ENCODE measurements around the gene SPAG16. TPM values are rescaled to one million over a fixed set of nuclear protein-coding genes. Genes with fewer than 3 reads are reported as not detected.

Gene SPAG16
- polyA plus RNA-seq, 6 donors from 2014 or later, result 8.4 to 19.7 (median 15.7) TPM

GRCh38 chr2:214104219-214104618 lies 820.0 kb downstream of the SPAG16 start:
- peaks cover 0 to 4% (median 0%) of the 10 kb centered on the region in 3 donors for H3K4me1 Mint-ChIP-seq
- no peaks in the 10 kb centered on the region for H3K9me3 Mint-ChIP-seq
- H3K36me3 Mint-ChIP-seq, result no peaks in the 10 kb centered on the region
- H3K27me3 Mint-ChIP-seq, result no peaks in the 10 kb centered on the region
- DNase-seq, result no peak
- no peak overlapping the region for H3K4me3 Mint-ChIP-seq
- no peak for ATAC-seq (ENCODE audit: low read depth in 2 of 2)
- H3K27ac Mint-ChIP-seq, result no peak overlapping the region

DNA sequence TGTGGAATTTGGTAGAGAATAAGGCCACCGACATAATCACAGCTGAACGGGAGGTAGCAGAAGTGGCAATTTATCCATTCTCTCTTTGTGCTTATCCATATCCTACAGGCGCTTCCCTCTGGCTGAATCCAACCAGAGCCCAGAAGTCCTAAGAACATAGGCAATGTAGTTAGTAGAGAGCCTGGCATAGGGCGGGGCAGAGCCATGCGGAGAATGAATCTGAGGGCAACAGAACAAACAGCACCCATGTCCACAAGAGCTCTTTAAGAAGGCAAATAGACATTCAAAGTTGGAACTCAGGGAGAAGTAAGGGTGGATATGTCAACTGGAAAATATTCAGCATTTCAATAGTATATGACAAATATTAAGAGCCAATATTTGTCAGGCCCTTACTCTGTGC lies 820.7 kb downstream of the SPAG16 start:
- ATAC-seq (ENCODE audit: low read depth in 2 of 2), result no peak
- Mint-ChIP-seq H3K4me3 (no peak overlapping the region), H3K27me3 (no peaks in the 10 kb centered on the region), H3K9me3 (no peaks in the 10 kb centered on the region), H3K27ac (no peak overlapping the region), H3K4me1 (peaks cover 0 to 4% (median 0%) of the 10 kb centered on the region in 3 donors), H3K36me3 (no peaks in the 10 kb centered on the region)
- no peak for DNase-seq

- Mint-ChIP-seq H3K4me3 (no peak overlapping the region), H3K4me1 (peaks cover 0 to 4% (median 0%) of the 10 kb centered on the region in 3 donors), H3K9me3 (peaks cover 0 to 5% (median 0%) of the 10 kb centered on the region in 7 donors), H3K27me3 (no peaks in the 10 kb centered on the region), H3K36me3 (no peaks in the 10 kb centered on the region), H3K27ac (no peak overlapping the region)
- no peak for ATAC-seq (ENCODE audit: low read depth in 2 of 2)
- DNase-seq, result no peak
Observed at GRCh38 chr2:214107726-214108125, 823.5 kb downstream of the SPAG16 start.

DNA sequence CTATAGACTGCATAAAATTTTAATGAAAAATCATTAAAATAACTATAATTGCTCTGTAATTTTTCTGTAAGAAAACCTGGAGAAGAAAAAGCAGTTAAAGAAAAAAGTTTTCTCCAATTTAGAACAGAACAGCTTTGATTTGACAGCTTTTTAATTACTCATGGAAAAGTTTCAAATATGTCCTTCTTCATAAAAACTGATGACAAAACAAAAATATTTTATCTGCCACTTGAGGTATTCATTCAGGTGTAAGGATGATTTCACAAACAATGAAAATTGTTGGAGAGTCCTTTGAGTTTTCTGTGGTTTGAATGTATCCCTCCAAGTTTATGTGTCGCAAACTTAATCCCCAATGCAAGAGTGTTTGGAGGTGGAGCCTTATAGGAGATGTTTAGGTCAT lies 824.3 kb downstream of the SPAG16 start:
- H3K4me3 Mint-ChIP-seq, result no peak overlapping the region
- no peak overlapping the region for H3K27ac Mint-ChIP-seq
- peaks cover 0 to 6% (median 0%) of the 10 kb centered on the region in 7 donors for H3K9me3 Mint-ChIP-seq
- DNase-seq (no peak), ATAC-seq (ENCODE audit: low read depth in 2 of 2) (no peak)
- no peaks in the 10 kb centered on the region for H3K27me3 Mint-ChIP-seq
- no peaks in the 10 kb centered on the region for H3K36me3 Mint-ChIP-seq
- H3K4me1 Mint-ChIP-seq, result peaks cover 0 to 4% (median 0%) of the 10 kb centered on the region in 3 donors

- no peaks in the 10 kb centered on the region for H3K36me3 Mint-ChIP-seq
- ATAC-seq (ENCODE audit: low read depth in 2 of 2), result no peak
Observed at GRCh38 chr2:214117054-214117453, 832.8 kb downstream of the SPAG16 start.

DNA sequence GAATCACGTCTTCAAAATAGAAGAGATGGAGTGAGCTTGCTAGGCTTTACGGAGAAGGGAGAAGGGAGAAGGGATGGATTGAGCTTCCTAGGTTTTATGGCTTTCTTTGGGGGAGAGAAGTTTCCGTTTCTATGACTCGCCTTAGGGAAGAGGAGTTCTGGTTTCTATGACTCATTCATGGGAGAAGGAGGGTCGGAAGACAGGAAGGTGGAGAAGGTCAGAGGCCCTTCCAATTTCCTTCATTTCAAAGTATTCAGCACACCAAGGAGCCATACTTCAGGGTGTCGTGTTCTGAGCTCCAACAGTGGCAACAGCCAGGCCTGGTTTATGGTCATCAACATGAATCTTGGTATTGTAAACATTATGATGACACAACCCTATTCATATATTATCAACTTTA lies 841.9 kb downstream of the SPAG16 start:
- H3K27me3 Mint-ChIP-seq, result no peaks in the 10 kb centered on the region
- H3K27ac Mint-ChIP-seq, result no peak overlapping the region
- H3K36me3 Mint-ChIP-seq, result no peaks in the 10 kb centered on the region

More at GRCh38 chr2:214117054-214117453, 832.8 kb downstream of the SPAG16 start:
- no peak overlapping the region for H3K4me3 Mint-ChIP-seq
- H3K9me3 Mint-ChIP-seq, result peaks cover 10 to 24% (median 18%) of the 10 kb centered on the region in 7 donors
- no peaks in the 10 kb centered on the region for H3K27me3 Mint-ChIP-seq
- H3K27ac Mint-ChIP-seq, result no peak overlapping the region
- no peaks in the 10 kb centered on the region for H3K4me1 Mint-ChIP-seq
- no peak for DNase-seq

GRCh38 chr2:214127170-214127569 lies 842.9 kb downstream of the SPAG16 start:
- Mint-ChIP-seq H3K36me3 (no peaks in the 10 kb centered on the region), H3K27me3 (no peaks in the 10 kb centered on the region), H3K4me1 (no peaks in the 10 kb centered on the region), H3K4me3 (peak overlapping the region in 1 of 8 donors; percentile 0), H3K27ac (no peak overlapping the region), H3K9me3 (peaks cover 0 to 2% (median 0%) of the 10 kb centered on the region in 7 donors)
- DNase-seq (no peak), ATAC-seq (ENCODE audit: low read depth in 2 of 2) (no peak)

More for the DNA sequence above, 841.9 kb downstream of the SPAG16 start:
- ATAC-seq (ENCODE audit: low read depth in 2 of 2), result no peak
- Mint-ChIP-seq H3K9me3 (peaks cover 0 to 2% (median 0%) of the 10 kb centered on the region in 7 donors), H3K4me1 (no peaks in the 10 kb centered on the region), H3K4me3 (no peak overlapping the region)
- no peak for DNase-seq

DNA sequence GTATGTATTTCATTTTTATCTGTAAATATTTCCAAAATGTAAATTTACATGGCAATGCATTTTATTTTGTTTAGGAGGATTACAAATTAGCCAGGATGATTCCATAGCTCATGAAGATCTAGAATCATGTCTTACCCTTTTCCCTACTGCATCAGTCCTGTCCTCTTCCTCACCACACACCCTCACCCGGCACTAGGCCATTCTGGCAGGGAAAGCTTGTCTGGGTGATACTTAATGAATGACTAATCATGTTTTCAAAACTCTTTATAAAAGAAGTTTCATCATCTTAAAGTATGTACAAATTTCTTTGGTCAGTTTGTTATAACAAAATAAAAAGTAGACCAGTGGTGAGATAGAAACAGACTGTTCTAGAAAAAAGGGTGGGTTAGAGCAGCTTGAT lies 843.3 kb downstream of the SPAG16 start:
- peaks cover 0 to 3% (median 0%) of the 10 kb centered on the region in 7 donors for H3K9me3 Mint-ChIP-seq
- no peak for DNase-seq
- no peak overlapping the region for H3K27ac Mint-ChIP-seq
- no peak for ATAC-seq (ENCODE audit: low read depth in 2 of 2)
- H3K4me1 Mint-ChIP-seq, result no peaks in the 10 kb centered on the region
- no peaks in the 10 kb centered on the region for H3K27me3 Mint-ChIP-seq
- H3K36me3 Mint-ChIP-seq, result no peaks in the 10 kb centered on the region
- no peak overlapping the region for H3K4me3 Mint-ChIP-seq

- Mint-ChIP-seq H3K4me3 (no peak overlapping the region), H3K27ac (no peak overlapping the region), H3K27me3 (no peaks in the 10 kb centered on the region), H3K9me3 (peaks cover 0 to 4% (median 0%) of the 10 kb centered on the region in 7 donors), H3K36me3 (no peaks in the 10 kb centered on the region), H3K4me1 (no peaks in the 10 kb centered on the region)
- ATAC-seq (ENCODE audit: low read depth in 2 of 2) (no peak), DNase-seq (no peak)
Observed at GRCh38 chr2:214128040-214128439, 843.8 kb downstream of the SPAG16 start.

- H3K4me1 Mint-ChIP-seq, result no peaks in the 10 kb centered on the region
- H3K9me3 Mint-ChIP-seq, result peaks cover 0 to 4% (median 0%) of the 10 kb centered on the region in 7 donors
- H3K36me3 Mint-ChIP-seq, result no peaks in the 10 kb centered on the region
- ATAC-seq (ENCODE audit: low read depth in 2 of 2) (no peak), DNase-seq (no peak)
- H3K4me3 Mint-ChIP-seq, result no peak overlapping the region
- H3K27me3 Mint-ChIP-seq, result no peaks in the 10 kb centered on the region
- H3K27ac Mint-ChIP-seq, result no peak overlapping the region
Observed at GRCh38 chr2:214130114-214130513, 845.9 kb downstream of the SPAG16 start.

GRCh38 chr2:214135966-214136365 lies 851.7 kb downstream of the SPAG16 start:
- no peaks in the 10 kb centered on the region for H3K36me3 Mint-ChIP-seq
- no peak overlapping the region for H3K27ac Mint-ChIP-seq
- H3K9me3 Mint-ChIP-seq, result peaks cover 0 to 6% (median 1%) of the 10 kb centered on the region in 7 donors
- DNase-seq, result no peak
- H3K4me3 Mint-ChIP-seq, result no peak overlapping the region
- ATAC-seq (ENCODE audit: low read depth in 2 of 2), result no peak
- no peaks in the 10 kb centered on the region for H3K4me1 Mint-ChIP-seq
- H3K27me3 Mint-ChIP-seq, result no peaks in the 10 kb centered on the region

DNA sequence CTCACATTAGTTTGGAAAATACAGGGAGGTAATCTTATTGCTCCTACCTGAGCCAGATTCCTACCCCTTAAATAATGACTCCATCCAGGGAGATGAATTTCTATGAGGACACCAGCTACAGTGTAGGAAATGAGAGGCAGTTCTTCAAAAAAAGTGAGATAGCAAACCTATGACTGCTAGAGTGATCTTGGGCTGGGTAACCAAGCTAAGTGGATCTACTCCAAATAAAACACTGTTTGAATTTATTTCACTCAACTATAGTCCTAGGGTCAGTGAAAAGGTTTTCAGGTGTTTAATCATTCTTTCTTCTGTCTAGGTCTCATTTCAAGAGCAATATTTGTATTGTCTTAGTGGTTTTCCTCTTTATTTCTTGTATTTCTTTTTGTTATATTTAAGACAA lies 854.5 kb downstream of the SPAG16 start:
- ATAC-seq (ENCODE audit: low read depth in 2 of 2) (no peak), DNase-seq (no peak)
- Mint-ChIP-seq H3K9me3 (peaks cover 0 to 6% (median 0%) of the 10 kb centered on the region in 7 donors), H3K4me1 (no peaks in the 10 kb centered on the region), H3K27ac (no peak overlapping the region), H3K36me3 (no peaks in the 10 kb centered on the region), H3K27me3 (no peaks in the 10 kb centered on the region), H3K4me3 (no peak overlapping the region)

GRCh38 chr2:214139630-214140284 lies 855.5 kb downstream of the SPAG16 start:
- ATAC-seq (ENCODE audit: low read depth in 2 of 2) (no peak), DNase-seq (no peak)
- H3K9me3 Mint-ChIP-seq, result peaks cover 0 to 6% (median 0%) of the 10 kb centered on the region in 7 donors
- H3K36me3 Mint-ChIP-seq, result no peaks in the 10 kb centered on the region
- H3K4me1 Mint-ChIP-seq, result no peaks in the 10 kb centered on the region
- no peak overlapping the region for H3K27ac Mint-ChIP-seq
- H3K4me3 Mint-ChIP-seq, result no peak overlapping the region
- no peaks in the 10 kb centered on the region for H3K27me3 Mint-ChIP-seq

DNA sequence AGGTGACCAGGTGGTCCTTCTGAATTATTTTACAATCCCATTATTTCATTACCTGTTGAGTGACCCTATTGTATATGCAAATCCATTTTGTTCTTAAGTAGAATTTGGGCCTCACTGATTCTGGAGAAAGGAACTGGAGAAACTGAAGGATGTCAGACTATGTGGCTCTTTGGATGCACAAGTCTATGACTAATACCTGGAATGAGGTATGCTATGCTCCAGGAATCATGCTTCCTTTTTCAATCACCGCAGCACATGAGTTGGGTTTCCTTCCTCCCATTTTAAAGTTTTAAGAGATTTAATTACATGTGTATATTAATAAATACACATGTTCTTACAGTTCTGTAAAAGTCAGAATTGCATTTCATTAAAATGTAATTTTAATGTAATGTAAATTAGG lies 872.7 kb downstream of the SPAG16 start:
- H3K36me3 Mint-ChIP-seq, result no peaks in the 10 kb centered on the region
- H3K4me1 Mint-ChIP-seq, result no peaks in the 10 kb centered on the region
- ATAC-seq (ENCODE audit: low read depth in 2 of 2) (no peak), DNase-seq (no peak)
- H3K9me3 Mint-ChIP-seq, result peaks cover 0 to 1% (median 0%) of the 10 kb centered on the region in 7 donors
- H3K27ac Mint-ChIP-seq, result no peak overlapping the region
- H3K4me3 Mint-ChIP-seq, result no peak overlapping the region
- no peaks in the 10 kb centered on the region for H3K27me3 Mint-ChIP-seq

All from naive B cell (primary cell).